Psoas muscle (tissue), 8 donors: ENCODE measurements around the gene PSMD5. TPM values are rescaled to one million over a fixed set of nuclear protein-coding genes. Genes with fewer than 3 reads are reported as not detected.

Experiments used
- ATAC-seq, 4 donors: fragments of 200-7000 bp; cut with Tn5 transposase; one replicate each; pipeline ENCODE4 v1.9.1; 2020; ENCODE audit warnings: moderate library complexity in 3 of 4, mild to moderate bottlenecking in 2 of 4
- DNase-seq, 2 donors: peaks; one replicate each; pipeline ENCODE4 v3.0.0-alpha.2; 2020
- H3K27ac ChIP-seq: fragments of 200-600 bp; one replicate; pipeline ENCODE4 v1.8.0; 2022
- H3K27me3 ChIP-seq, 3 donors: fragments of 200-600 bp in 1 of 3; one replicate each; pipeline versions ENCODE4 v1.6.1 to v1.8.0; 2013 to 2022; ENCODE audit warnings: low read length in 2 of 3, mild to moderate bottlenecking in 2 of 3, moderate library complexity in 1 of 3; ENCODE audit not compliant: insufficient read depth in 3 of 3
- H3K36me3 ChIP-seq, 2 donors: fragments of 200-600 bp in 1 of 2; one replicate each; pipeline versions ENCODE4 v1.6.1 to v1.8.0; 2013 to 2022; ENCODE audit warnings: low read depth in 1 of 2, mild to moderate bottlenecking in 1 of 2, moderate library complexity in 1 of 2; ENCODE audit not compliant: insufficient read depth in 1 of 2
- H3K4me1 ChIP-seq: fragments of 200-600 bp; one replicate; pipeline ENCODE4 v1.8.0; 2022
- H3K4me3 ChIP-seq: fragments of 200-600 bp; one replicate; pipeline ENCODE4 v1.8.0; 2022; ENCODE audit warnings: mild to moderate bottlenecking
- H3K9me3 ChIP-seq: fragments of 200-600 bp; one replicate; pipeline ENCODE4 v1.8.0; 2022
- WGBS, 3 donors: extraction: QIAGEN DNeasy Blood & Tissue Kit; methylation state at CpG; one replicate each; pipeline versions ENCODE4 v1.1.6 to v1.1.7; 2013; 5-methylcytosine and 5-hydroxymethylcytosine counted together
- intact Hi-C, 2 donors: fragments of 100-400 bp; cut with DNase I; formaldehyde crosslinking; loops; one replicate each; pipeline versions ENCODE4 v1.11.0 to v1.14.2; 2022
- polyA plus RNA-seq, 3 donors: library from polyadenylated mRNA; stranded (reverse); fragments of 200-250 nt; gene quantifications; one replicate each; pipeline ENCODE4 v1.2.3, GENCODE V29; 2013
- total RNA-seq, 4 donors: library from RNA; stranded (reverse); fragmentation: NEBNext Ultra II Directional in 2 of 4; extraction: Animal tissue kit (Norgen Biotek cat#: 25700) in 2 of 4; gene quantifications; one replicate each; pipeline versions ENCODE4 v1.2.1 to v1.2.4, GENCODE V29; 2021 to 2023
- TF ChIP-seq, protein P1 (sequence below): fragments of 200-600 bp; IDR thresholded peaks from one replicate; pipeline ENCODE4 v1.8.0; 2022; ENCODE audit warnings: antibody characterized with exemption
- donor health status: healthy with polysubstance abuse.
- donor health status: DM: no; HTN: no; CAD: no; lungs with moderate emphysema.
- donor health status: Bipolar disorder and iron deficiency.
- donor health status: healthy.
- donor health status: DM: yes; HTN: yes; CAD: no.
- donor health status: DM: no; HTN: no; CAD: no.
- donor health status: DM: no; HTN: no; CAD: no.
- donor health status: DM: yes; HTN: yes; CAD: no.

The PSMD5 gene
- total and polyA plus RNA-seq, 7 donors, result 6.2 to 15.7 (median 8.9) TPM

DNA sequence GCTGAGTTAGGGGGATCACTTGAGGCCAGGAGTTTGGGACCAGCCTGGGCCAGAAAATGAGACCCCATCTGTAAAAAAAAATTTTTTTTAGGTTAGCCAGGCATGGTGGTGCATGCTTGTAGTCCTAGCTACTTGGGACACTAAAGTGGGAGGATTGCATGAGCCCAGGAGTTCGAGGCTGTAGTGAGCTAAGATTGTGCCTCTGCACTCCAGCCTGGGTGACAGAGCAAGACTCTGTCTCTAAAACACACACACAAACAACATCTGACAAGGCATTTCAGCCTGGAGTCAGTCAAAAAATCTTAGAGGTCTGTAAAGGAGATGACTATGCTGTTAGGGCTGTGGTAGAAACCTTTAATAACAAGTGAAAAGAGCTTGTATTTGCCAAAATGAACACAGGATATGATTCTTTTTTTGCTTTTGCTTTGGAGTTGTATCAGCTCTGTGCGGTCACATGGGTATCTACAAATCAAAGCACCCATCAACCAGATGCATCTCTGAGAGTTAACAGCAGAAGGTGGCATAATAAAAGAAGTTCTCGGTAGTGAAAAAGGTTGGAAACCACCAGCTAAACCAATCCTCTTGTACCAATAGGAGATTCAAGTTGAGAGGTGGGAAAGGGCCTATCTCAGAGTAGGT, 3.6 kb upstream of the PSMD5 start:
- TF ChIP-seq, protein P1, sequence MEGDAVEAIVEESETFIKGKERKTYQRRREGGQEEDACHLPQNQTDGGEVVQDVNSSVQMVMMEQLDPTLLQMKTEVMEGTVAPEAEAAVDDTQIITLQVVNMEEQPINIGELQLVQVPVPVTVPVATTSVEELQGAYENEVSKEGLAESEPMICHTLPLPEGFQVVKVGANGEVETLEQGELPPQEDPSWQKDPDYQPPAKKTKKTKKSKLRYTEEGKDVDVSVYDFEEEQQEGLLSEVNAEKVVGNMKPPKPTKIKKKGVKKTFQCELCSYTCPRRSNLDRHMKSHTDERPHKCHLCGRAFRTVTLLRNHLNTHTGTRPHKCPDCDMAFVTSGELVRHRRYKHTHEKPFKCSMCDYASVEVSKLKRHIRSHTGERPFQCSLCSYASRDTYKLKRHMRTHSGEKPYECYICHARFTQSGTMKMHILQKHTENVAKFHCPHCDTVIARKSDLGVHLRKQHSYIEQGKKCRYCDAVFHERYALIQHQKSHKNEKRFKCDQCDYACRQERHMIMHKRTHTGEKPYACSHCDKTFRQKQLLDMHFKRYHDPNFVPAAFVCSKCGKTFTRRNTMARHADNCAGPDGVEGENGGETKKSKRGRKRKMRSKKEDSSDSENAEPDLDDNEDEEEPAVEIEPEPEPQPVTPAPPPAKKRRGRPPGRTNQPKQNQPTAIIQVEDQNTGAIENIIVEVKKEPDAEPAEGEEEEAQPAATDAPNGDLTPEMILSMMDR, result no peak
- intact Hi-C loops, result no loop called here
- ATAC-seq, result no peak

DNA sequence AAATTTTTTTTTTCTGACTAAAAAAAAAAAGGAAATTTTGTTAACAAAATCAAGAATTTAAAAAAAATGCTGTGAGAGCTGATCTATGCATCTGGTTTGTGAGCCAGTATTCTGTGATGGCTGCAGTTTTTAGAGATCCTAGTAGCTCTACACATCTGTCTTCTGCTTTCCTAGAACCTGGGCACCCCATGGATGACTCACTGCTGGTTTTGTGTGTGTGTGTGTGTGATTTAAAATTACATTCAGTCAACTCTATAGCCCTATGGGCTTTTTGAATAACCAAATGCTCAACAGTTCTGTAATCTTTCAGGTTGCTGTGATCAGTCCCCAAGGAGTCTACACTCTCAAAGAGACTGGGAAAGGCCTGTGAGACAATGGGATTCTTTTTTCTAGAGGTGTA, 2.5 kb upstream of the PSMD5 start:
- Histone ChIP-seq H3K27me3 (no peaks in the 10 kb centered on the region), H3K27ac (no peak overlapping the region), H3K36me3 (peaks cover 0 to 2% of the 10 kb centered on the region in 2 donors), H3K4me1 (peaks cover 8% of the 10 kb centered on the region), H3K4me3 (no peak overlapping the region), H3K9me3 (no peaks in the 10 kb centered on the region)
- no peak for DNase-seq
- TF ChIP-seq, protein P1, result no peak
- intact Hi-C loops, result no loop called here
- ATAC-seq, result no peak

More for the DNA sequence above, 3.6 kb upstream of the PSMD5 start:
- Histone ChIP-seq H3K27me3 (no peaks in the 10 kb centered on the region), H3K9me3 (no peaks in the 10 kb centered on the region), H3K36me3 (peaks cover 0 to 2% of the 10 kb centered on the region in 2 donors), H3K4me3 (no peak overlapping the region), H3K27ac (no peak overlapping the region), H3K4me1 (peaks cover 8% of the 10 kb centered on the region)
- DNase-seq, result no peak
- 88 to 94% (median 93%) methylated on average over 3 of the region's 3 CpGs for WGBS, 3 donors

DNA sequence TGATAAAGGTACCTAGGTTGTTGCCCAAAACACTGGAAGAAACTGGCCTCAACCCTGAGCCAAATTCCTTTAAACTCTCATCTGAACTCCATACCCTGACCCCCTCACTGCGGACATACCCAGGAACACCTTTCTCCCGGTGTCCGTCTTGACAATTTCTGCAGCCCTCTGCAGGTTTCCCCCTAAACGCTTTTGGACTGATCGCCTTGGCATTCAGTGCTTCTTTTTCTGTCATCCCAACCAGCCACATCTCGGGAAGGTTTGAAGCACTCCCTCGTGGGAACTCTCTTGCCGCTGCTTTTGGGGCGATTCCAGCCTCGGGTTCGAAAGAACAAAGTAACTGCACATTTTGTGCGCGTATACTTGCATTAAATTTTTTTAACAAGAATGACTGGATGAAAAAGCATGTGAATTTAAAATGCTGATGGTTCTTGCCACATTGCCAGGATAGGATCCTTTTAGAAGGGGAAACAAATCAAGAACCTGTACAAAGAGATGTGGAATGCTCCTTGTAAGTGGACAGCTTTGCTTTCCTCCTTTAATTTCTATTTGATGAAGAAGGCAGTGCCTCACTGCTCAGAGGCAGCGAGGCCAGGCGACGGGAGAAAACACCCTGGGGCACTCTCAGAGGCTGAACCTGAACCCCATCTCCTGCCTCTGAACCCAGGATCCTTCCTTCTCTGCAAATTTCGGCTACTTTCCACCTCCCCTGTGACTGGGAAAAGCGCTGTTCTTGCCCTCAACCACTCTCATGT, 615 bp downstream of the PSMD5 start:
- H3K9me3 ChIP-seq, result no peaks in the 10 kb centered on the region
- no peak for DNase-seq
- 32 to 45% (median 38%) methylated on average over 18 of the region's 18 CpGs for WGBS, 3 donors
- H3K4me1 ChIP-seq, result peaks cover 8% of the 10 kb centered on the region
- H3K36me3 ChIP-seq, result no peaks in the 10 kb centered on the region
- TF ChIP-seq, protein P1, result no peak
- H3K4me3 ChIP-seq, result peak overlapping the region; percentile 92
- H3K27ac ChIP-seq, result peak overlapping the region; percentile 87
- intact Hi-C loops, result loop anchor here in 1 of 2 donors (5.0 kb wide), 1 partner anchor 50 kb away; the partner anchor contains the start of gene FBXW2
- H3K27me3 ChIP-seq, result no peaks in the 10 kb centered on the region
- ATAC-seq, result peak in 3 of 4 donors; percentile 0 to 24 (median 2)

DNA sequence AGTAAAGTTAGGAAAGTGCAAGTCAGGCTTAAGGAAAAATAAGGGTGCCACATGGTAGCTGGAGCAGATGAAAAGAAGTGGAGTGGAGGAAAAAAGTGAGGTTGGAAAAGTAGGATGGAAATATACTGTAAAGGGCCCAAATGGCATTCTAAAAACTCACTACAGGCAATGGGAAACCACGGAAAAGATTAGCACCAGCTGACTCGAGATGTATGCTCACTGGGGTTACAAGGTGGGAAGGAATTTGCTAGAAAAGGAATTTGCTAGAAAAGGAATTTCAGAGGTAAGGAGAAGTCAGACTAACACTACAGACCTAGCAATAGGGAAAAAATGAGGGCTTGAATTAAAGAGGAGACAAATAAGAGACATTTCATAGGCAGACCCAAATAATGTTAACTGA, 3.6 kb downstream of the PSMD5 start:
- H3K27me3 ChIP-seq, result no peaks in the 10 kb centered on the region
- H3K4me3 ChIP-seq, result no peak overlapping the region
- TF ChIP-seq, protein P1, result no peak
- no peak overlapping the region for H3K27ac ChIP-seq
- DNase-seq (no peak), ATAC-seq (no peak)
- peaks cover 0 to 8% of the 10 kb centered on the region in 2 donors for H3K36me3 ChIP-seq
- peaks cover 8% of the 10 kb centered on the region for H3K4me1 ChIP-seq
- 73 to 76% (median 73%) methylated on average over 2 of the region's 2 CpGs for WGBS, 3 donors
- intact Hi-C loops, result no loop called here
- H3K9me3 ChIP-seq, result no peaks in the 10 kb centered on the region
